Naive B cell (primary cell): ENCODE measurements around the gene DEPDC5. TPM values are rescaled to one million over a fixed set of nuclear protein-coding genes. Genes with fewer than 3 reads are reported as not detected.

Experiments
- ATAC-seq, 2 donors: fragments of 150-1000 bp; cut with Tn5 transposase; 2 replicates each; pipeline ENCODE4 v1.10.0; 2021; ENCODE audit warnings: low read depth in 2 of 2, mild to moderate bottlenecking in 2 of 2, moderate library complexity in 2 of 2
- DNase-seq: peaks from one replicate; pipeline ENCODE4 v3.0.0; 2022
- H3K27ac Mint-ChIP-seq, 6 donors: one replicate each; pipeline ENCODE4 v1.8.0; 2020 to 2022; ENCODE audit warnings: mild to moderate bottlenecking in 6 of 6, mixed read lengths in 6 of 6, moderate library complexity in 5 of 6, inconsistent platforms in 2 of 6
- H3K27me3 Mint-ChIP-seq, 3 donors: one replicate each; pipeline ENCODE4 v1.8.0; 2021 to 2022; ENCODE audit warnings: mixed read lengths in 3 of 3, mild to moderate bottlenecking in 1 of 3
- H3K36me3 Mint-ChIP-seq, 2 donors: one replicate each; pipeline ENCODE4 v1.8.0; 2020 to 2022; ENCODE audit warnings: mixed read lengths in 2 of 2, inconsistent platforms in 1 of 2, mild to moderate bottlenecking in 1 of 2
- H3K4me1 Mint-ChIP-seq, 3 donors: one replicate each; pipeline ENCODE4 v1.8.0; 2020 to 2022; ENCODE audit warnings: mixed read lengths in 3 of 3, inconsistent platforms in 1 of 3, mild to moderate bottlenecking in 1 of 3, moderate library complexity in 1 of 3
- H3K4me3 Mint-ChIP-seq, 8 donors: one replicate each; pipeline ENCODE4 v1.8.0; 2020 to 2022; ENCODE audit warnings: mild to moderate bottlenecking in 8 of 8, mixed read lengths in 8 of 8, moderate library complexity in 8 of 8, inconsistent platforms in 2 of 8
- H3K9me3 Mint-ChIP-seq, 7 donors: one replicate each; pipeline ENCODE4 v1.8.0; 2020 to 2022; ENCODE audit warnings: mixed read lengths in 7 of 7, mild to moderate bottlenecking in 5 of 7, inconsistent platforms in 2 of 7, moderate library complexity in 1 of 7
- polyA plus RNA-seq, 6 donors: library from polyadenylated mRNA; unstranded; fragments of 300-500 nt; fragmentation: Illumina TruSeq; gene quantifications; one replicate each; pipeline ENCODE4 v1.2.3, GENCODE V29; 2021; ENCODE audit warnings: low read depth in 6 of 6

The DEPDC5 gene
- polyA plus RNA-seq, 6 donors from 2014 or later: 5.0 to 29.8 (median 10.0) TPM

DNA sequence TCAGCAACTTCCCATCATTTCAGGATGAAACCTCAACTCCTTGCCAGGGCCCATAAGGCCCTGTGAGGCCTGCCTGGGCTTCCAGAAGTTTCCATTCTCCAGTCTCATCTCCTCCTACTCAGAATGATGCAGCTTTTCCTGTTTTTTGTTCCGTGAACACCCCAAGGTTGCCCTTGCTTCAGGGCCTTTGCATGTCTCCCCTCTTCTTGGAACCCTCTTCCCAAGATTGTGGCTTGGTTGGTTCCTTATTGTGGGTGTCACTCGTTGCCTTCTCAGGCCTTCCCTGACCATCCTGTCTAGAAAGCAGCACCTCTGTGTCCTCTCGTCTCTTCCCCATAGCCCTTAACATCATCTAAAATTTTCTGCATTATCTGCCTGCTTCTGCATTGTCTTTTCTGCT lies 167.3 kb downstream of the DEPDC5 start:
- DNase-seq (no peak), ATAC-seq (no peak)
- Mint-ChIP-seq H3K27ac (peak overlapping the region in 1 of 6 donors; percentile 17), H3K4me1 (peaks cover 28 to 33% (median 29%) of the 10 kb centered on the region in 3 donors), H3K27me3 (peaks cover 4 to 15% (median 12%) of the 10 kb centered on the region in 3 donors), H3K4me3 (no peak overlapping the region), H3K9me3 (no peaks in the 10 kb centered on the region), H3K36me3 (no peaks in the 10 kb centered on the region)

DNA sequence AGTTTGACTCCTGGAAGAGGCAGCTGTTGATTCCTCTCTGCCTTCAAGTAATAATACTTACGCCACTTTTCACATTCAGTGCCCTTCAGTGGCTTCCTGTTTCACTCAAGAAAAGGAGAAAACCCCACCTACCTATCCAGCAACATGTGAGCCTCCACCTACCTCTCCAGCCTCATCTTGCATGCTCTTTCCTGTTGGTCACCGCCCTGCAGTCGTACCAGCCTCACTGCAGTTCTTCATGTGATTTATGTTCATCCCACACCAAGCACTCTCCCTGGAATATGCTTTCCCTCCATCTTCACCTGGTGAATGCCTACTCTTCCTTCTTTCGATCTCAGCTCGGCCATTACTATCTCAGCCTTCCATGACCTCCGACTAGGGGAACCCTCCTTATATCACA lies 168.7 kb downstream of the DEPDC5 start:
- H3K9me3 Mint-ChIP-seq: no peaks in the 10 kb centered on the region
- DNase-seq (no peak), ATAC-seq (no peak)
- H3K4me3 Mint-ChIP-seq: no peak overlapping the region
- no peak overlapping the region for H3K27ac Mint-ChIP-seq
- no peaks in the 10 kb centered on the region for H3K36me3 Mint-ChIP-seq
- peaks cover 16 to 19% (median 18%) of the 10 kb centered on the region in 3 donors for H3K4me1 Mint-ChIP-seq
- H3K27me3 Mint-ChIP-seq: peaks cover 7 to 15% (median 12%) of the 10 kb centered on the region in 3 donors

DNA sequence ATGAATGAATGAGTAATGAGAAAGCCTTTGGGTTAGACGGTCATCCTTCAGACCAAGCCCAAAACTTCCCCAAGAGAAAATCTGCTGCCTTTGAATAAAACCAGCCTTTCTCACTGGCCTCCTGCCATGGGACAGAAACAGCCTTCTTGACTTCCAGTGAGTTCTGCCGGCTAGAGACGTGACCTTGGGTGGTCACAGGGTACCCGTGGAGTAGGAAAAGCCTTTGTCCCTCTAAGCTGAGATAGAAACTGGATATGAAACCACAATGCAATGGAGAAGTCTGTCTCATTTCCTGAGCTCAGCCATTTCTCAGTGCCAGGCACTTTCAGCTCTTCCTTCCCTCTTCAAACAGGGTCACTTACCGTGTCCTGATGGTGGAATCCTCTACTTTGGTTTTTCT lies 169.3 kb downstream of the DEPDC5 start:
- Mint-ChIP-seq H3K36me3 (no peaks in the 10 kb centered on the region), H3K9me3 (no peaks in the 10 kb centered on the region), H3K4me1 (peaks cover 13 to 15% (median 15%) of the 10 kb centered on the region in 3 donors), H3K27me3 (peaks cover 7 to 15% (median 12%) of the 10 kb centered on the region in 3 donors), H3K4me3 (no peak overlapping the region), H3K27ac (peak overlapping the region in 1 of 6 donors; percentile 17)
- ATAC-seq (peak in 1 of 2 donors; percentile 36), DNase-seq (no peak)

DNA sequence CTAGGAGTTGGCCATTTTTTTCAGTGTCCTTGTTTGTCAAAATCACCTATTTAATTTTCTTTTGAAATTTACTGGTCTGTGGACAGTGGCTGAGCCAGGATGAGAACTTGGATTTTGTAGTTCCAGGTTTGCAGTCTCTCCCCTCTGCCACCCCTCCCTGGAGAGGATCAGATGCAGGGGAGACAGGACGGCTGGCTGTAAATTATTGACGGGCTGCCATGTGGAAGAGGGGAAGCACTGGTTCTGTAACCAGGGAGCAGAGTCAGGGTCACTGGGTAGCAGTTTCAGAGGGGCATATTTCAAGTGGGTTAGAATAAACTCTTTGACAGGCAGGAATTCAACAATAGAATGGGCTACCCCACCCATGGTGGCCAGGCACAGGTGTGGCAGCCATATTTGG lies 169.9 kb downstream of the DEPDC5 start:
- no peak for ATAC-seq
- Mint-ChIP-seq H3K4me3 (no peak overlapping the region), H3K27ac (no peak overlapping the region), H3K27me3 (peaks cover 7 to 15% (median 12%) of the 10 kb centered on the region in 3 donors), H3K9me3 (no peaks in the 10 kb centered on the region), H3K4me1 (peaks cover 13 to 15% (median 15%) of the 10 kb centered on the region in 3 donors), H3K36me3 (no peaks in the 10 kb centered on the region)
- DNase-seq: no peak

DNA sequence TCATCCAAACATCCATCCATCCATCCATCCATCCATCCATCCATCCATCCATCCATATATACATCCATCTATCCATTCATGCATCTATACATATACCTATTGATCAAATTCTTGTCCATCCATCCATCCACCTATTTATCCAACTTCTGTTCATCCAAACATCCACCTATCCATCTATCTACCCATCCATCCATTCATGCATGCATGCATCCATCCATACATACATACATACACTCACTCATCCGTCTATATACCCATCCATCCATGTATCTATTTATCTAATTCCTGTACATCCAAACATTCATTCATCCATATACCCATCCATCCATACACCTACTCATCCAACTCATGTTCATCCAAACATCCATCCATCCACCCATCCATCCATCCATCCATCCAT lies 171.2 kb downstream of the DEPDC5 start:
- Mint-ChIP-seq H3K9me3 (no peaks in the 10 kb centered on the region), H3K36me3 (no peaks in the 10 kb centered on the region), H3K4me3 (no peak overlapping the region), H3K4me1 (peaks cover 13 to 15% (median 15%) of the 10 kb centered on the region in 3 donors), H3K27me3 (peaks cover 7 to 15% (median 12%) of the 10 kb centered on the region in 3 donors), H3K27ac (no peak overlapping the region)
- no peak for DNase-seq
- ATAC-seq: no peak

DNA sequence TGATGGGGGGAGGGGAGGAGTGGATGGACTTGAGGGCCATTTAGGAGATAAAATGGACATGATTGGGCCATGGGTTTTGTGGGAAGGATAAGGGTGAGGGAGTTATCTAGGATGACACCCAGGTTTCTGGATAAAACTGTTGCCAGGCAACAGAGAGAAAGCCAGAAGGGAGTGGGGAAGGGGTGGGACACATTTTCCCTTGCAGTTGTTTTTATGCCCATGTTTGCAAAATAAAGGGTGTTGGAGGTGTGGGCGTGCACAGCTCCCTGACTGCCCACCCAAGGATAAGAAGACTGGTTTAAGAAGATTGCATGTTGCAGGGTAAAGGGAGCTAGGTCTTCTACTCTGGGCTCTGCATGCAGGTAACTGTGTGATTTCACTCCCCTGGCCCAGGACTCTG lies 172.2 kb downstream of the DEPDC5 start:
- ATAC-seq (no peak), DNase-seq (no peak)
- H3K4me3 Mint-ChIP-seq: no peak overlapping the region
- peaks cover 13 to 15% (median 15%) of the 10 kb centered on the region in 3 donors for H3K4me1 Mint-ChIP-seq
- no peak overlapping the region for H3K27ac Mint-ChIP-seq
- H3K9me3 Mint-ChIP-seq: no peaks in the 10 kb centered on the region
- H3K36me3 Mint-ChIP-seq: no peaks in the 10 kb centered on the region
- peaks cover 7 to 15% (median 12%) of the 10 kb centered on the region in 3 donors for H3K27me3 Mint-ChIP-seq

DNA sequence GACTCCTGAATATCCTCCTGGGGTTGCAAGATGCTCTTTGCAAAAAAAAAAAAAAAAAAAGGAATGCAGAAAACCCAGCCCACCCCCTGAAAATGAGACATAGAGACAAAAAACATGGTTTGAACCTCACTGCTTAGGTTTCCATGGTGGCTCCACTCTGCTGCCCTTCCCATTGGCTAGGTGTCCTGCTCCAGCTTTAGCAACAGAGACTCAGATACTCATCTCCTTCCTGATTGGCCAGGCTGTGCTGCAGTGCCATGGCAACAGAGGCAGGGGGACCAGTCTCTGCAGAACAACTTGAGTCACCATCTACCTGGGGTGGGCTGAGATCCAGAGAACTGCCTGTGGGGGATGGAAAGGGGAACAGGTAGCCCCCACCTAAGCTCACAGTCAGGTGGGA lies 173.2 kb downstream of the DEPDC5 start:
- H3K4me3 Mint-ChIP-seq: no peak overlapping the region
- peaks cover 13 to 15% (median 15%) of the 10 kb centered on the region in 3 donors for H3K4me1 Mint-ChIP-seq
- no peak for ATAC-seq
- no peak for DNase-seq
- H3K36me3 Mint-ChIP-seq: no peaks in the 10 kb centered on the region
- H3K9me3 Mint-ChIP-seq: no peaks in the 10 kb centered on the region
- H3K27ac Mint-ChIP-seq: no peak overlapping the region
- peaks cover 7 to 23% (median 12%) of the 10 kb centered on the region in 3 donors for H3K27me3 Mint-ChIP-seq

DNA sequence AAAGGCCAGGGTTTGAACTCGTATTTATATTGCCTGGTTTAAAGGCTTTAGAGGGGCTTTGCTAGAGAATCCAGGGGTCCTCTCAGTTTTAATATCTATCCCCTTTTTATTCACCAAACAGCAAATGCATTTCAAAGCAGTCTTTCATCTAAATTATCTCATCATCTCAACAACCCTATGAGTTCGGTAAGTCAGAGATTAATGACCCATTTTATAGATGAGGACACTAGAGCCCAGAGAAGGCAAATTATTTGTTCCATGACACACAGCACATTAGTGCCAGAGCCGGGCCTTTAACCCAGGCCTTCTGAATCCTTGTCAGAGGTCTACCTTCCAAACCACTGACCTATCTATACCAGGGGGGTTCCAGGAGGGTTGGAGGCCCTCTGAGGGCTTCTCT lies 173.7 kb downstream of the DEPDC5 start:
- DNase-seq (no peak), ATAC-seq (no peak)
- Mint-ChIP-seq H3K27me3 (peaks cover 7 to 23% (median 12%) of the 10 kb centered on the region in 3 donors), H3K36me3 (no peaks in the 10 kb centered on the region), H3K9me3 (no peaks in the 10 kb centered on the region), H3K27ac (no peak overlapping the region), H3K4me1 (peaks cover 11 to 13% (median 11%) of the 10 kb centered on the region in 3 donors), H3K4me3 (no peak overlapping the region)

DNA sequence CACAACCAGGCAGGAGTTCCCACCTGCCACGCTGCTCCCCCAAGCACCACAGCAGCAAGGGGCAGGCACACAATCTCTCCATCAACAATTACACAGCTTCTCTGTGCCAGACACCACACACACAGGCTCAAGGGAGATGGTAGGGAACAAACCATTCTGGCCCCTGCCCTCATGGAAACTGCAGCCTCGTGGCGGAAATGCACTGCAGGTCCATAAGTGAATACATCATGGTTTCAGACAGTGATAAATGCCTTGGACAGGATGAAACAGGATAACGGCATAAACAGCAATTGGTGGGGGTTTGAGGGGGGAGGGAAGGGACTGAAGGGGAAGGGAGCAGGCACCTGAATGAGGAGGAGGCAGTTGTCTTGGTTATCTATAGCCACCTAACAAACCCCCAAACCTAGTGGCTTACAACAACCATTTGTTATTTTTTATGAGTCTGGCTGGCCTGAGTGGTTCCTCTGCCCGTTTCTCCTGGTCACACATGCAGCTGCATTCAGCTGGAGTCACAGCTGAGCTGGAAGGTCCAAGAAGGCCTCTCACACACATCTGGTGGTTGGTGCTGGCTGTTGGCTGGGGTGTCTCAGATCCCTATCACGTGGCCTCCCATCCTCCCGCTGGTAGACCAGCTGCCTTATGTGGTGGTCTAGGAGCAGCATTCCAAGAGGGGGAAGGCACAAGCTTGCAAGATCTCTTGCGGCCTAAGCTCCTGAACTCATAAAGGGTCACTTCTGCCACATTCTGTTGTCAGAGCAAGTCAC lies 175.5 kb downstream of the DEPDC5 start:
- no peak overlapping the region for H3K4me3 Mint-ChIP-seq
- DNase-seq (no peak), ATAC-seq (no peak)
- no peaks in the 10 kb centered on the region for H3K36me3 Mint-ChIP-seq
- peaks cover 0 to 4% (median 0%) of the 10 kb centered on the region in 3 donors for H3K4me1 Mint-ChIP-seq
- H3K27me3 Mint-ChIP-seq: peaks cover 3 to 25% (median 23%) of the 10 kb centered on the region in 3 donors
- no peaks in the 10 kb centered on the region for H3K9me3 Mint-ChIP-seq
- no peak overlapping the region for H3K27ac Mint-ChIP-seq

DNA sequence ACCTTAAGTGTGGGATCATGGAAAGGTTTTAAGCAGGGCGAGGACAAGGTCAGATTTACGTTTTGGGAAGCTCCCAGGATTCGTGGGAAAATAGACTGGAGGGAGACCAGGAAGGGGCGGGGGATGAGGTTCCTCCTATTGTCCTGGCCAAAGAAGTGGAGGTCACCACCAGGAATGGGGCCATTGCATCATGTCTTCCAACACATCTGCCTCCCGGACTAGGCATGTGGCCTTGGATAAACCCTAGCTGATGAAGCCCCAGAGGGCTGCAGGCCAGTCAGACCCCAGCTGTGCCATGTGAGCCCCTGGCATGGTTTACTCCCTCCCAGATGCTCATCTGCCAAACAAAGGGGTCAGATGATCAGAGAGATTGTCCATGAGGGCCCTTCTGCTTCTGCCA lies 179.0 kb downstream of the DEPDC5 start:
- Mint-ChIP-seq H3K9me3 (no peaks in the 10 kb centered on the region), H3K27ac (no peak overlapping the region), H3K36me3 (no peaks in the 10 kb centered on the region), H3K4me3 (no peak overlapping the region), H3K27me3 (peaks cover 0 to 13% (median 9%) of the 10 kb centered on the region in 3 donors), H3K4me1 (no peaks in the 10 kb centered on the region)
- ATAC-seq: no peak
- DNase-seq: no peak

DNA sequence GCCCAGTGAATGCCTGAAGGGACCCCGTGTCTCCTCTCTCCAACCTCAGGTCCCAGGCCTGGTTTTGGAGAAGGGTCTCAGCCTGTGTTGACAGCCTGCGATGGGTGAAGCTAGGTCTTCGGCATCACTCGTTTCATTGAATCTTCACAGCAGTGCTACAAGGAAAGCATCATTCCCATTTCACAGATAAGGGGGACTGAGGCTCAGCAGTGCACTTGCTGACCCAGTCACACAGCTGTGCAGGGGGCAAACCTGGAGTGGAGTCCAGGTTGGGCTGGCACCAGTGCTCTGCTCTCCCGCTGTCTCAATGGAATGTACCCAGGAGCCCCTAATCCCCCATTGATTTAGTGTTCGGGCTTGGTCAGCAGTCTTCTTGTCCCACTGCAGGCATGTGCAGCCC lies 179.6 kb downstream of the DEPDC5 start:
- Mint-ChIP-seq H3K36me3 (no peaks in the 10 kb centered on the region), H3K9me3 (no peaks in the 10 kb centered on the region), H3K27ac (peak overlapping the region in 2 of 6 donors; percentile 33 to 60), H3K4me3 (no peak overlapping the region), H3K4me1 (no peaks in the 10 kb centered on the region), H3K27me3 (peaks cover 0 to 15% (median 9%) of the 10 kb centered on the region in 3 donors)
- ATAC-seq: no peak
- no peak for DNase-seq

DNA sequence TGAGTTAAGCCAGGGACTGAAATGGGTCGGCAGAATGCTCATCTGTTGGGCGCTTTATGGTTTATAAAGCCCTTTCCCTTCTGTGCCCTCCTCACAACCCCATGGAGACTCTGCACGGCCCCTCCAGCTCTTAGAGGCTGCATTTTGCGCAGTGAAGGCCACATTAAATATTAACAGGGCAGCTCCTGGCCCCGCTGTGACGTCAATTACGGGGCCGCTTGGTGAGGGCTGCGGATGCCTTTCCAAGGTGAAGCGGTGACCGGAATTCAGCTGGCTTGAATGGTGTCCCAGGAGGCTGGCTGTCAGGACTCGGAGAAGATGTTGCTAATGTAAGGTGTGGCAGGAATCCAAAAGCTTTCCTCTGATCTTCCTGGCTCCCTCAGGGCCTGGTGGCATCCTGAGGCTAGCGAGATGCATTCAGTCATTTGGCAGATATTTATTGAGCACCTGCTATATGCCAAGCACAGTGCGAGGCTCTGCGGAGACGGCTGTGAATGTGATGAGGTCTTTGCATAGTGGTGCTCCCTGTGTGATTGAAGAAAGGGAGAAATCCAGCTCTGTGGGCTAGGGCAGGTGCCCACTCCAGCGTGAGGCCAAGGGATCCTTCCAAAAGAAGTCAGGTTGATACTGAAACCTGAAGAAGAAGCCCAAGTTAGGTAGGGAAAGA lies 180.1 kb downstream of the DEPDC5 start:
- Mint-ChIP-seq H3K36me3 (no peaks in the 10 kb centered on the region), H3K27ac (peak overlapping the region in 1 of 6 donors; percentile 58), H3K9me3 (no peaks in the 10 kb centered on the region), H3K27me3 (peaks cover 0 to 18% (median 9%) of the 10 kb centered on the region in 3 donors), H3K4me3 (no peak overlapping the region), H3K4me1 (no peaks in the 10 kb centered on the region)
- no peak for DNase-seq
- ATAC-seq: no peak

DNA sequence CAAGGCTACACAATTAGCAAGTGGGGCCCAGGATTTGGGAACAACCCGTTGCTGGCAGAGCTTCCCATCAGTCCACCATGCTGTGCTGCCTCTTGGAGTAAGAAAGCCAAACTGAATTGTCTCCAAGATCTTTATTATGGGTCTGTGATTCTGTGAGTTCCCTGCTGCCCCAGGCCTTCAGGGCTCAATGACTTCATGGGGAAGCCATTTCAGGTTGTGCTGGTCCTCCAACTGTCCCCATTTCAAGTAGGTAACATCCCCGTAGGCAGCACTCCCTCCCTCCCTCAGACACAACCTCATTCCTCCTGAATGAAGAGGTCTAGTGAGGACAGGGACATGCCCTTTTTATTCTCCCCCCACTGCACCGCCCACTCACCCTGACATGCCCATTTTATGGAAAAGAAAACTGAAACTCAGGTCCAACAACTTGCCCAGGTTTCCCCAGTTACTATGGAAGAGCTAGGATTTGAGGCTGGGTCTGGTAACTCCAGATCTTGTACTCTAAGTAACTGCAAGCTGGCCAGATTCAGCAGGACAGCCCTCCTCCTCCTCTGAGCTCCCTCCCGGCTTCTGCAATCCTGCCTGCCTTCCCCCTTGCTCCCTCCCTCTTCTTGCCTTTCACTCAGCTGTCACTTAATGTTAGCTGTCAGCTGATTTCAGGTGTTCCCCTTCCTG lies 182.3 kb downstream of the DEPDC5 start:
- Mint-ChIP-seq H3K27ac (peak overlapping the region in 1 of 6 donors; percentile 39), H3K9me3 (no peaks in the 10 kb centered on the region), H3K27me3 (peaks cover 0 to 18% (median 9%) of the 10 kb centered on the region in 3 donors), H3K4me1 (no peaks in the 10 kb centered on the region), H3K36me3 (no peaks in the 10 kb centered on the region), H3K4me3 (no peak overlapping the region)
- ATAC-seq: no peak
- DNase-seq: no peak
